ENCODE data around the gene DPEP2NB.
"Not testable (repeated sequence)": the region's sequence is repeated elsewhere in the genome, so short reads cannot be mapped to it uniquely, and the experiment has no call there.

DPEP2NB gene

GRCh38 chr16:68009872-68010271 lies 5.8 kb downstream of the DPEP2NB start:
- not testable (repeated sequence) for DNase-seq (ENCODE audit: low read depth)

DNA sequence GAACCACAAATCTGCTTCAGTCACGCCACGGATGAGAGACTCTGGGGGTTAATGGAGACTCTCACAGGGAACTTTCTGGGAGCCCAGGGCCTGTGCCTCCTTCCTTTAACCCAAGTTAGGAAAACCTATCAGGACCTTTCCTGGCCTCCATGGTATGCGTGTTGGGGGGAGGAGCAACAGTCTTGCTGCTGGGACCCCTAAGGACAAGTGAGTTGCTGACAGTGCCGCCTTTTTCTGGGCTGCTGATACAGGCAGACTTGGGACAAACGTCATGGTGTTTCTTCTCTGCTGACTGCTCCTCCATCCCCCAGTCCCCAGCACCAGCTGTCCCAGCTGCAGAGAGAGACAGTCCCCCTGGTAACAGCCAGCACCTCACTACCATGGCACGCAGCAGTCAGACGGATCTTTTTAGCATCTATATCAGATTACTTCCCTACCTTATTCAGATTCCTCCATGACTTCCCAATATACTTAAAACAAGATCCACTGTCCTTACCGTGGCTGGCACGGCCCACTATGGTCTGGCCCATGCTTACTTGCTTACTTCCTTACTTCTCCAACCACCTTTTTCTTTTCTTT lies 6.5 kb downstream of the DPEP2NB start:
- no peak for DNase-seq (ENCODE audit: low read depth)

GRCh38 chr16:68005786-68006286 lies 9.9 kb downstream of the DPEP2NB start:
- DNase-seq (ENCODE audit: low read depth), result no peak

DNA sequence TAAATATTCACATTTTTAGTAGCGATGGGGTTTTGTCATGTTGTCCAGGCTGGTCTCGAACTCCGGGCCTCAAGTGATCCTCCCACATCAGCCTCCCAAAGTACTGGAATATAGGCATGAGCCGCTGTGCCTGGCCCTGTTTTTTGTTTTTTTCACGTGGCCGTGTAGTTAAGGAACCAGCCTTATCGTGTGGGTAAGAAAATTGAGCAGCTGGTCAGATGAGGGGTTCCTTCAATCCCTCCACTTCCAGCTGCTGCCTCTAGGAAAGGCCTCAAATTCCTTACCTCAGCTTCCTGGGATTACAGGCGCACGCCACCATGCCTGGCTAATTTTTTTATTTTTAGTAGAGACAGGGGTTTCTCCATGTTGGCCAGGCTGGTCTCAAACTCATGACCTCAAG lies 10.5 kb downstream of the DPEP2NB start:
- no peak for DNase-seq (ENCODE audit: low read depth)

- no peak for DNase-seq (ENCODE audit: low read depth)
Observed at GRCh38 chr16:68003031-68003430, 12.7 kb downstream of the DPEP2NB start.

DNA sequence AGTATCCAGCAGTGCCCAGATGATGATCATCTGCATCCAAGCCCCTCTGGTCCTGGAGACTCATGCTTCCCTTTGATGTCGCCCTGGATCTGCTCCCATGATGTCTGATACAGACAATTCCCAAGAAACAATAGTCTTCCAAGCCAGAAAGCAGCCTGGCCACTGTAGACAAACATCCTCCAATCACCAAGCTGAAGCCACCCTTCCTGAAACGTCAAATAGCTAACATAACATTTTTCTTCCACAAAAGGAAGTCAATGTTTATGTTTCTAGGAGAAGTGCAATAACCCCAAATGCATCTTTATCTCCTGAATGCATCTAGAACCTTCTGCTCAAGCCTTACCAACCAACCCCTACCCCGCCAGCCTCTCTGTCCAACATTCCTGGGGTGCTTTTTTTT lies 15.3 kb downstream of the DPEP2NB start:
- DNase-seq (ENCODE audit: low read depth), result no peak

DNA sequence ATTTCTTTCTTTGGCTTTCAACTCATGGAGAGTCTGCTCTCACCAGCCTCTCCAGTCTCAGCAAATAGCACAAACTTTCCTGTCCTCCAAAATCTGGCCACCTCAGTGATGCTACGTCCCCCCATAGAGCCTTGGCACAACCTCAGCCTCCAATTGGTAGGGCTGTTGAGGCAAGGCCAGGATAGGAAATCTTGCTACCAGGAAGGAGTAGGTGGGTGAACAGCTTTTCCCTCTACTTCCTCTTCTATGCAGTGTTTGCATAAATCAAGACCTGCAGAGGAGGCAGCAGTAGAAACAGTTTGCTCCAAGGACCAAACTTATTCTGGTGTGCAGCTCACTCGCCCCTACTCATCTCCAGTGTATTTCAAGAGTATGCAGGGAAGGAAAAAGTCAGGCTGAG lies 15.7 kb downstream of the DPEP2NB start:
- DNase-seq (ENCODE audit: low read depth), result no peak

GRCh38 chr16:67998779-67999688 lies 16.7 kb downstream of the DPEP2NB start, which contains the start of gene DPEP2:
TSS of gene DPEP2 (minus strand) at chr16:67999484. CDS start at chr16:67993212, 6,272 bp downstream.
- DNase-seq (ENCODE audit: low read depth), result not testable (repeated sequence)

GRCh38 chr16:67998231-67998778 lies 17.4 kb downstream of the DPEP2NB start:
- not testable (repeated sequence) for DNase-seq (ENCODE audit: low read depth)

GRCh38 chr16:67996666-67997065 lies 19.0 kb downstream of the DPEP2NB start:
- DNase-seq (ENCODE audit: low read depth), result no peak

DNA sequence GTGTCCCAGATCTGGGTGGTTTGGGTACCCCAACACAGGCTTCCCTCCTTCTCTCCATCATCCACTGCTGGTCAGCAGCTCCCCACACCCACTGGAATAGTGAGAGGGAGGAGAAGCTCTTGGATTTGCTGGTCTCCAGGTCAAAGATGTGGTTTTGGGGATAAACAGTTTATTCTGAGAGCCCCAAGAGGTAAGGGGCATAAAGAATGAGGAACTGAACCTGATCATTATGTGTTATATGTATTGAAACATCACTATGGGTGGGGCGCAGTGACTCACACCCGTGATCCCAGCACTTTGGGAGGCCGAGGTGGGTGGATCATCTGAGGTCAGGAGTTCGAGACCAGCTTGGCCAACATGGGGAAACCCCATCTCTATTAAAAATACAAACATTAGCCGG lies 20.3 kb downstream of the DPEP2NB start:
- DNase-seq (ENCODE audit: low read depth), result no peak

DNA sequence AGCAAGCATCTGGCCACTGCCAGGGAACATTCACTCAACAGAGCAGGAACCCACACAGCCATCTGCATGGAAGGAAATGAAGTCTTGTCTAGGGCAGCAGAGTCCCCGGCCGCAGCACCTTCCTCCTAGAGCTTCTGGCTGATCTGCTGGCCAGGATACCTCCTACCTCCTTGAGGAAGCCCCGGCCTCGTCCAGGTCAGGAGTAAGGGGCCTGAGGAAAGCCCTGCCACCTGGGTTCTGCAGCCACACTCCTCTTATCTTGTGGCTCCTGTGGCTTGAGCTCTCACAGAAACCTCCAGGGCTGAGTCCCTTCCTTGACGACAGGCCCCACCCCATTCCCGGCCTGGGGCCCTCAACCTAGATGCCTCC lies 21.7 kb downstream of the DPEP2NB start:
- not testable (repeated sequence) for DNase-seq (ENCODE audit: low read depth)

- DNase-seq (ENCODE audit: low read depth), result peak; percentile 86
Observed at GRCh38 chr16:67993207-67994039, 22.3 kb downstream of the DPEP2NB start.

- DNase-seq (ENCODE audit: low read depth), result no peak
Observed at GRCh38 chr16:67992661-67993206, 23.0 kb downstream of the DPEP2NB start.

GRCh38 chr16:67990018-67990386 lies 25.7 kb downstream of the DPEP2NB start:
- DNase-seq (ENCODE audit: low read depth), result no peak

- no peak for DNase-seq (ENCODE audit: low read depth)
Observed at GRCh38 chr16:67989322-67990017, 26.2 kb downstream of the DPEP2NB start.

- no peak for DNase-seq (ENCODE audit: low read depth)
Observed at GRCh38 chr16:67988675-67989074, 27.0 kb downstream of the DPEP2NB start.

- DNase-seq (ENCODE audit: low read depth), result no peak
Observed at GRCh38 chr16:67987460-67988160, 28.1 kb downstream of the DPEP2NB start.

GRCh38 chr16:67986949-67987348 lies 28.8 kb downstream of the DPEP2NB start:
- no peak for DNase-seq (ENCODE audit: low read depth)

GRCh38 chr16:67982011-67982696 lies 33.6 kb downstream of the DPEP2NB start:
- DNase-seq (ENCODE audit: low read depth), result no peak
